GM23248 (cell line): ENCODE measurements around the gene JHY. TPM values are rescaled to one million over a fixed set of nuclear protein-coding genes. Genes with fewer than 3 reads are reported as not detected.

ENCODE experiments used
- DNase-seq: peaks from one replicate; pipeline ENCODE4 v3.0.0-alpha.2; 2015
- H2AFZ ChIP-seq: fragments of 200-600 bp; sonication (generic); 2 replicates; pipeline ENCODE4 v1.6.1; 2016; ENCODE audit warnings: antibody characterized with exemption
- H3F3A ChIP-seq: fragments of 200-600 bp; sonication (generic); 2 replicates; pipeline ENCODE4 v1.6.1; 2016; ENCODE audit warnings: mild to moderate bottlenecking, antibody characterized with exemption, mixed run types; ENCODE audit not compliant: insufficient read depth
- H3K27ac ChIP-seq: fragments of 200-600 bp; sonication (generic); 2 replicates; pipeline ENCODE4 v1.5.1; 2016; ENCODE audit warnings: mild to moderate bottlenecking
- H3K27me3 ChIP-seq: fragments of 200-600 bp; sonication (generic); replicated peaks from 2 replicates; pipeline ENCODE4 v1.6.1; 2016; ENCODE audit warnings: mild to moderate bottlenecking; ENCODE audit not compliant: insufficient read depth
- H3K36me3 ChIP-seq: fragments of 200-600 bp; sonication (generic); 2 replicates; pipeline ENCODE4 v1.6.1; 2016; ENCODE audit warnings: low read depth, mild to moderate bottlenecking
- H3K4me1 ChIP-seq: fragments of 200-600 bp; sonication (generic); 2 replicates; pipeline ENCODE4 v1.6.1; 2016; ENCODE audit warnings: mild to moderate bottlenecking; ENCODE audit not compliant: insufficient read depth
- H3K4me2 ChIP-seq: fragments of 200-600 bp; sonication (generic); one replicate; pipeline ENCODE4 v1.6.1; 2016; ENCODE audit warnings: mild to moderate bottlenecking; ENCODE audit not compliant: unreplicated experiment
- H3K4me3 ChIP-seq: fragments of 200-600 bp; sonication (generic); 2 replicates; pipeline ENCODE4 v1.5.1; 2016; ENCODE audit warnings: mild to moderate bottlenecking
- H3K79me2 ChIP-seq: fragments of 200-600 bp; sonication (generic); 2 replicates; pipeline ENCODE4 v1.6.1; 2016; ENCODE audit warnings: mild to moderate bottlenecking; ENCODE audit not compliant: insufficient read depth
- H3K9ac ChIP-seq: fragments of 200-600 bp; sonication (generic); 2 replicates; pipeline ENCODE4 v1.6.1; 2016; ENCODE audit warnings: mild to moderate bottlenecking
- H3K9me2 ChIP-seq: fragments of 200-600 bp; sonication (generic); 2 replicates; pipeline ENCODE4 v1.6.1; 2016; ENCODE audit warnings: mixed run types, mild to moderate bottlenecking, moderate library complexity; ENCODE audit not compliant: insufficient read depth
- H3K9me3 ChIP-seq: fragments of 200-600 bp; sonication (generic); one replicate; pipeline ENCODE4 v1.6.1; 2017; ENCODE audit warnings: low read depth
- H4K20me1 ChIP-seq: fragments of 200-600 bp; sonication (generic); 2 replicates; pipeline ENCODE4 v1.6.0; 2016; ENCODE audit not compliant: insufficient read depth
- EZH2 ChIP-seq: fragments of 200-600 bp; sonication (generic); IDR thresholded peaks from 2 replicates; pipeline ENCODE4 v1.6.1; 2018; ENCODE audit warnings: antibody characterized with exemption, mild to moderate bottlenecking; ENCODE audit not compliant: insufficient read depth, poor library complexity, severe bottlenecking
- EZH2phosphoT487 ChIP-seq: fragments of 200-600 bp; sonication (generic); IDR thresholded peaks from 2 replicates; pipeline ENCODE4 v1.6.1; 2018; ENCODE audit warnings: antibody characterized with exemption, moderate library complexity, mild to moderate bottlenecking, low read depth; ENCODE audit not compliant: insufficient read depth
- WGBS, 2 experiments: methylation state at CpG; one replicate each; pipeline ENCODE4 v1.1.6; 2015 to 2017; ENCODE audit warnings: low lambda C conversion rate in 2 of 2, low coverage in 1 of 2; ENCODE audit errors: missing lambda C conversion rate in 2 of 2; 5-methylcytosine and 5-hydroxymethylcytosine counted together
- in situ Hi-C: fragments of 300-500 bp; cut with MboI; formaldehyde crosslinking; loops from 2 replicates; pipeline ENCODE4 v1.15.0; 2020
- polyA plus RNA-seq: library from polyadenylated mRNA; unstranded; fragments of >200 nt; fragmentation: Nextera tagmentation; extraction: Ambion mirVana; gene quantifications from 2 replicates; pipeline ENCODE4 v1.2.1, GENCODE V29; 2016
- total RNA-seq: library from RNA; depleted of rRNA; stranded (reverse); fragments of >200 nt; shearing (Covaris generic); gene quantifications from 2 replicates; pipeline ENCODE4 v1.2.3, GENCODE V29; 2014

JHY gene
- total and polyA plus RNA-seq, 2 experiments from 2014 or later, result 5.1 to 5.3 TPM

- 38 to 54% methylated on average over 7 of the region's 7 CpGs for WGBS, 2 experiments
- Histone ChIP-seq H4K20me1 (no peaks in the 10 kb centered on the region), H3K4me1 (no peaks in the 10 kb centered on the region), H3K27ac (no peak overlapping the region), H3K9ac (no peak overlapping the region), H3K4me3 (no peak overlapping the region), H3K9me2 (no peaks in the 10 kb centered on the region), H3K9me3 (no peaks in the 10 kb centered on the region), H3K79me2 (no peaks in the 10 kb centered on the region), H3K4me2 (no peak overlapping the region), H3K27me3 (no peaks in the 10 kb centered on the region), H3K36me3 (no peaks in the 10 kb centered on the region), H3F3A (peaks cover 5% of the 10 kb centered on the region; the same call in 1 of the 2 replicates), H2AFZ (no peak overlapping the region)
- in situ Hi-C loops, result loop anchor here (25.0 kb wide), 1 partner anchor 387 kb away; no protein-coding TSS in a partner anchor
- TF ChIP-seq EZH2phosphoT487, result no peak
- no peak for TF ChIP-seq EZH2
- peak; percentile 10 for DNase-seq
These were observed 7.6 kb upstream of the JHY start for GRCh38 chr11:122874991-122875390.

GRCh38 chr11:122877732-122878131, 4.8 kb upstream of the JHY start:
- Histone ChIP-seq H3K27ac (no peak overlapping the region), H3K9me2 (no peaks in the 10 kb centered on the region), H2AFZ (no peak overlapping the region), H3K4me1 (no peaks in the 10 kb centered on the region), H3K36me3 (no peaks in the 10 kb centered on the region), H3K4me2 (no peak overlapping the region), H3K9ac (no peak overlapping the region), H3K79me2 (no peaks in the 10 kb centered on the region), H3K4me3 (no peak overlapping the region), H4K20me1 (no peaks in the 10 kb centered on the region), H3F3A (peaks cover 5% of the 10 kb centered on the region; the same call in 1 of the 2 replicates), H3K27me3 (no peaks in the 10 kb centered on the region), H3K9me3 (no peaks in the 10 kb centered on the region)
- WGBS, 2 experiments, result 81 to 84% methylated on average over 4 to 5 of the region's 5 CpGs
- in situ Hi-C loops, result loop anchor here (25.0 kb wide), 1 partner anchor 385 kb away; no protein-coding TSS in a partner anchor
- no peak for DNase-seq
- TF ChIP-seq EZH2 (no peak), EZH2phosphoT487 (no peak)

DNA sequence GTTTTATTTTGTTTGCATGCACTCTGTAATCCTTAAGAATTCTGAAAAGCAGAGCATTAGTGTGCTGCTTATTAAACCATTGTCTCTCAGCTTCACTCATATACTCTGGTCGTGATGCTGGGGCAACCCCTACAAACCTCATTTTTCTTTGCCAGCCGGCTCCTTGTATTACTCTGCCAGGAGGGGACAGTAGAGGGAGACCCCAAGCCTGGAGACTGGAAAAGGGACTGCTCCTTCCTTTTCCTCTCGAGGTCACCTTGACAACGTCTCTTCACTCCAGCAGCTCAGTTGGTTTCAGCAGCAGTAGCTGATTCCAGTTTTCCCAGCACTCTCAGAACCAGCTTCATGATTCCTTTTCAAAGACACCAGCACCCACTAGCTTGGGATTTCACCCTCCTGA, 2.8 kb upstream of the JHY start:
- in situ Hi-C loops, result loop anchor here (25.0 kb wide), 1 partner anchor 383 kb away; no protein-coding TSS in a partner anchor
- Histone ChIP-seq H4K20me1 (no peaks in the 10 kb centered on the region), H3K36me3 (no peaks in the 10 kb centered on the region), H3K4me2 (no peak overlapping the region), H3K9me2 (no peaks in the 10 kb centered on the region), H3K4me3 (no peak overlapping the region), H3K4me1 (peaks cover 8% of the 10 kb centered on the region), H3K79me2 (no peaks in the 10 kb centered on the region), H3K9me3 (no peaks in the 10 kb centered on the region), H3K9ac (no peak overlapping the region), H3K27me3 (no peaks in the 10 kb centered on the region), H3K27ac (no peak overlapping the region), H3F3A (peaks cover 18% of the 10 kb centered on the region), H2AFZ (no peak overlapping the region)
- no peak for TF ChIP-seq EZH2
- WGBS, 2 experiments, result 34 to 35% methylated on average over 4 of the region's 4 CpGs
- DNase-seq, result no peak

DNA sequence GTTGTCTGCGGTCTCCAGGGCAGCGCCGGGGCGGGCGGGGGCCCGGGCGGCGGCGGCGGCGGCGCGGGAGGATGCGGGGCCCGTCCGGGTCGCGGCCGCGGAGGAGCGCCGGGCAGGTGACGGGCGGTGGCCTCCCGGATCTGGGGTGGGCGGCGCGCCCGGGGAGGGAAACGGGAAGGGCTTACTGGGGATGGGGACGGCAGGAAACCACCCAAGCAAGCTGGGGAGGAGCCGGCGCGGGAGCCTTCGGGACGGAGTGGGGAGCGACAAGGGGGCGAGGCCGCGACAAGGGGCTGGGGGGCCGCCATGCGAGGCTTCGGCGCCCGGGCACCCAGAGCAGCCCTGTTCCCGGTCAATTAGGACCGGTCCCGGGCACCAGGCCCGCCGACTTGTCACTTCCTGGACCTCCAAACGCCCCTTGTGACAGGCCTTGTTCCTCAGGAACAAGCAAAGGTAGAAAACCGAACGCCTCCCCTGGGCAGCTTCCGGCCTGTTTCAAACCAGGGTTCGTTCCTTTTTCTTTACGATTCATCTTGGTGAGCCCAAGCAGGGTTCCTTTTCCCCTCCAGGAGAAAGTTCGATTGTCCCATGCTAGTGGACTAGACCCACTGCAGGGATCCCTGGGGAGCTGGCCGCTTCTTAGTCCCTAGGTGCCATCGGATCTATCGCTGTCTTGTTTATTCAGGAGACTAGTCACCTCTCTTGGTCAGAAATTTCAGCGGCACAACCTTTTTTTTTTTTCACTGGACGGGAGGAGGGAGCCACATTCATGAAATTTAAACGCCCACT, 492 bp downstream of the JHY start:
- Histone ChIP-seq H4K20me1 (no peaks in the 10 kb centered on the region), H3K4me2 (peak overlapping the region; percentile 97), H3K79me2 (no peaks in the 10 kb centered on the region), H3F3A (peaks cover 14% of the 10 kb centered on the region), H3K9ac (peak overlapping the region; percentile 92), H3K4me3 (peak overlapping the region; percentile 83), H3K27ac (peak overlapping the region; percentile 95), H3K36me3 (no peaks in the 10 kb centered on the region), H2AFZ (peak overlapping the region; percentile 93), H3K9me2 (no peaks in the 10 kb centered on the region), H3K27me3 (no peaks in the 10 kb centered on the region), H3K4me1 (peaks cover 8% of the 10 kb centered on the region), H3K9me3 (no peaks in the 10 kb centered on the region)
- in situ Hi-C loops, result loop anchor here (25.0 kb wide), 1 partner anchor 379 kb away; no protein-coding TSS in a partner anchor
- no peak for TF ChIP-seq EZH2phosphoT487
- TF ChIP-seq EZH2, result no peak
- 0 to 1% methylated on average over 14 to 48 of the region's 63 CpGs for WGBS, 2 experiments
- DNase-seq, result peak; percentile 88
